Endodermal cell (in vitro differentiated cells): ENCODE data around the gene TMCO1. TPM values are rescaled to one million over a fixed set of nuclear protein-coding genes. Genes with fewer than 3 reads are reported as not detected.
"Not testable (repeated sequence)": the region's sequence is repeated elsewhere in the genome, so short reads cannot be mapped to it uniquely, and the experiment has no call there.

ENCODE experiments used
- DNase-seq: peaks from one replicate; pipeline ENCODE4 v3.0.0-alpha.2; 2017
- H3K27ac ChIP-seq: 2 replicates; pipeline ENCODE4 v1.5.1; 2013; ENCODE audit warnings: mild to moderate bottlenecking, low read depth, low read length, moderate library complexity
- H3K27me3 ChIP-seq: 2 replicates; pipeline ENCODE4 v1.6.1; 2013; ENCODE audit warnings: mild to moderate bottlenecking, low read length, moderate library complexity; ENCODE audit not compliant: insufficient read depth, control insufficient read depth, poor library complexity, severe bottlenecking
- H3K36me3 ChIP-seq: 2 replicates; pipeline ENCODE4 v1.7.0; 2013; ENCODE audit warnings: mild to moderate bottlenecking, low read length, moderate library complexity; ENCODE audit not compliant: control insufficient read depth, insufficient read depth
- H3K4me1 ChIP-seq: one replicate; pipeline ENCODE4 v1.7.0; 2013; ENCODE audit warnings: low read length; ENCODE audit not compliant: control insufficient read depth, insufficient read depth
- H3K4me3 ChIP-seq: 2 replicates; pipeline ENCODE4 v1.5.1; 2013; ENCODE audit warnings: mild to moderate bottlenecking, low read length, moderate library complexity
- H3K9ac ChIP-seq: 2 replicates; pipeline ENCODE4 v1.6.1; 2013; ENCODE audit warnings: mild to moderate bottlenecking, low read length, moderate library complexity; ENCODE audit not compliant: poor library complexity, severe bottlenecking; ENCODE audit errors: extremely low read depth
- H3K9me3 ChIP-seq: 2 replicates; pipeline ENCODE4 v1.6.1; 2013; ENCODE audit warnings: mild to moderate bottlenecking, low read length, moderate library complexity; ENCODE audit not compliant: control insufficient read depth
- H3K27ac Mint-ChIP-seq: 2 replicates; pipeline ENCODE4 v1.8.0; 2020; ENCODE audit warnings: mixed read lengths
- H3K27me3 Mint-ChIP-seq: 2 replicates; pipeline ENCODE4 v1.8.0; 2021; ENCODE audit warnings: mild to moderate bottlenecking, mixed read lengths; ENCODE audit not compliant: insufficient read depth
- H3K36me3 Mint-ChIP-seq: 2 replicates; pipeline ENCODE4 v1.8.0; 2020; ENCODE audit warnings: low read depth, mixed read lengths
- H3K4me1 Mint-ChIP-seq: 2 replicates; pipeline ENCODE4 v1.8.0; 2020; ENCODE audit warnings: mixed read lengths
- H3K4me3 Mint-ChIP-seq: 2 replicates; pipeline ENCODE4 v1.8.0; 2020; ENCODE audit warnings: mild to moderate bottlenecking, moderate library complexity, mixed read lengths
- H3K9me3 Mint-ChIP-seq: 2 replicates; pipeline ENCODE4 v1.8.0; 2020; ENCODE audit warnings: mild to moderate bottlenecking, mixed read lengths
- WGBS, 2 experiments: methylation state at CpG; one replicate each; pipeline versions ENCODE4 v1.1.5 to v1.1.7; 2013; ENCODE audit warnings: missing lambda C conversion rate in 2 of 2, mixed read lengths in 1 of 2; ENCODE audit not compliant: insufficient coverage in 1 of 2, insufficient read length in 1 of 2; 5-methylcytosine and 5-hydroxymethylcytosine counted together
- total RNA-seq, 2 donors: library from RNA; stranded (reverse); fragmentation: NEBNext Ultra II Directional in 1 of 2; extraction: Animal tissue kit (Norgen Biotek cat#: 25700) in 1 of 2; gene quantifications; 2 replicates in 1 of 2; 3 replicates in 1 of 2; pipeline ENCODE4 v1.2.1, GENCODE V29; 2021
- TF ChIP-seq, protein P1 (sequence below): fragments of 200-600 bp; sonication (generic); conservative IDR thresholded peaks from 2 replicates; pipeline ENCODE4 v1.5.0; 2021; ENCODE audit warnings: antibody characterized with exemption, mild to moderate bottlenecking

The TMCO1 gene
- total RNA-seq, 2 donors from 2014 or later = 76.2 to 79.6 TPM

DNA sequence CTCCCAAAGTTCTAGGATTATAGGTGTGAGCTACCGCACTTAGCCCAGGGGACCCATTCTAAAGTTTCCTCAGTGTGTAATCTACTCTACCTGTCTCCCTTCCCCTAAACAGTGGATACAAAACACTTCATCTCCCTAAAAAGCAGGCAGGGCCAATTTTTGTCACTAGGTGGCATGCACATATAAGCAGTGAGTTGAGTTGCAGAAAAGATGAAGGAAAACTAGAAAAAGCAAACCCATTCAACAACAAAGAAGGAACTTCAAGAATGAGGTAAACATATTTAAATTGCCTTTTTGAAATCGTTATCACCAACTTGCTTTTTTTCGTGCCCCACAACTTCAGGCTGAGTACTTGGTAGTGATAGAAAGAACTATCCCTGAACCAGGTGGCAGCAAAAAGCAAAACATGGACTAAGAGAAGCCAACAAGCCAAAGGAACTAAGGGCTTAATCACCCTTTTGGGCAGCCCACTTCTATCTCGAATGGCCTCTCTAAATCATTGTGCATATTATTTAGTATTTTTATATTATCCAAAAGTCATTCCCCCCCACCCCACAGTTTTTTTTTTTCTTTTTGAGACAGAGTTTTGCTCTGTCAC is 50.7 kb downstream of the TMCO1 start:
- no peak overlapping the region for H3K4me3 ChIP-seq
- no peaks in the 10 kb centered on the region for H3K36me3 Mint-ChIP-seq
- no peak overlapping the region for H3K27ac ChIP-seq
- H3K27me3 Mint-ChIP-seq = no peaks in the 10 kb centered on the region
- peak overlapping the region; percentile 48 for H3K27ac Mint-ChIP-seq
- peaks cover 16% of the 10 kb centered on the region for H3K4me1 Mint-ChIP-seq
- TF ChIP-seq, protein P1, sequence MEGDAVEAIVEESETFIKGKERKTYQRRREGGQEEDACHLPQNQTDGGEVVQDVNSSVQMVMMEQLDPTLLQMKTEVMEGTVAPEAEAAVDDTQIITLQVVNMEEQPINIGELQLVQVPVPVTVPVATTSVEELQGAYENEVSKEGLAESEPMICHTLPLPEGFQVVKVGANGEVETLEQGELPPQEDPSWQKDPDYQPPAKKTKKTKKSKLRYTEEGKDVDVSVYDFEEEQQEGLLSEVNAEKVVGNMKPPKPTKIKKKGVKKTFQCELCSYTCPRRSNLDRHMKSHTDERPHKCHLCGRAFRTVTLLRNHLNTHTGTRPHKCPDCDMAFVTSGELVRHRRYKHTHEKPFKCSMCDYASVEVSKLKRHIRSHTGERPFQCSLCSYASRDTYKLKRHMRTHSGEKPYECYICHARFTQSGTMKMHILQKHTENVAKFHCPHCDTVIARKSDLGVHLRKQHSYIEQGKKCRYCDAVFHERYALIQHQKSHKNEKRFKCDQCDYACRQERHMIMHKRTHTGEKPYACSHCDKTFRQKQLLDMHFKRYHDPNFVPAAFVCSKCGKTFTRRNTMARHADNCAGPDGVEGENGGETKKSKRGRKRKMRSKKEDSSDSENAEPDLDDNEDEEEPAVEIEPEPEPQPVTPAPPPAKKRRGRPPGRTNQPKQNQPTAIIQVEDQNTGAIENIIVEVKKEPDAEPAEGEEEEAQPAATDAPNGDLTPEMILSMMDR = peak; percentile 93
- H3K9ac ChIP-seq = no peak overlapping the region
- H3K4me3 Mint-ChIP-seq = no peak overlapping the region
- H3K36me3 ChIP-seq = no peaks in the 10 kb centered on the region
- peaks cover 3% of the 10 kb centered on the region for H3K4me1 ChIP-seq
- peaks cover 5% of the 10 kb centered on the region for H3K9me3 Mint-ChIP-seq
- peak; percentile 86 for DNase-seq
- WGBS, 2 experiments = 30 to 39% methylated on average over 2 to 4 of the region's 4 CpGs
- no peaks in the 10 kb centered on the region for H3K9me3 ChIP-seq
- H3K27me3 ChIP-seq = no peaks in the 10 kb centered on the region

DNA sequence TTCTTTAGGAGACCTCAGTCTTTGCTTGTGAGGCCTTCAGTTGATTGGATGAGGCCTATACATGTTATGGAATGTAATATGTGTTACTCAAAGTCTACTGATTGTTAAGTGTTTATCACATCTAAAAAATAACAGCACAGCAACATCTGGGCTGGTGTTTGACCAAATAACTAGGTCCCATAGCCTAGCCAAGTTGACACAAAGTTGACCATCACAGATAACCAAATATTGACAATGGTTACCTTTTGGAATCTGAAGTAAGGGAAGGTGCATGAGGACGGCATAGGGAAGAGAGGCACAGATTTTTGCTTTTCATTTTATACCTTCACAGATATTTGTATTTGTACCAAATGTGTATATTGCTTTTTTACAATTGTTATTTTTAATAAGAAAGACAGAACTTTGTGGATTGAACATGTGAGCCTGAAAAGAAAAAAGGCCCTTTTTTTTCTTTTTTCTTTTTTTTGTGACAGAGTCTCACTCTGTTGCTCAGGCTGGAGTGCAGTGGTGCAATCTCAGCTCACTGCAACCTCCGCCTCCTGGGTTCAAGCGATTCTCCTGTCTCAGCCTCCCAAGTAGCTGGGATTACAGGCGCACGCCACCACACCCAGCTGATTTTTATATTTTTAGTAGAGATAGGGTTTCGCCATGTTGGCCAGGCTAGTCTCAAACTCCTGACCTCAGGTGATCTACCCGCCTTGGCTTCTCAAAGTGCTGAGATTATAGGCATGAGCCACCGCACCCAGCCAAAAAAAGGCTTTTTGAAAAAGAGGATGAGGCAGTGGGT is 52.2 kb downstream of the TMCO1 start:
- 93 to 96% methylated on average over 3 to 7 of the region's 8 CpGs for WGBS, 2 experiments
- not testable (repeated sequence) for H3K4me1 ChIP-seq, H3K27ac Mint-ChIP-seq, H3K27ac ChIP-seq, H3K36me3 ChIP-seq, H3K9ac ChIP-seq, H3K4me3 Mint-ChIP-seq, H3K4me3 ChIP-seq, DNase-seq, H3K9me3 ChIP-seq, H3K27me3 ChIP-seq, H3K36me3 Mint-ChIP-seq, H3K27me3 Mint-ChIP-seq, H3K9me3 Mint-ChIP-seq
- H3K4me1 Mint-ChIP-seq = peaks cover 16% of the 10 kb centered on the region

DNA sequence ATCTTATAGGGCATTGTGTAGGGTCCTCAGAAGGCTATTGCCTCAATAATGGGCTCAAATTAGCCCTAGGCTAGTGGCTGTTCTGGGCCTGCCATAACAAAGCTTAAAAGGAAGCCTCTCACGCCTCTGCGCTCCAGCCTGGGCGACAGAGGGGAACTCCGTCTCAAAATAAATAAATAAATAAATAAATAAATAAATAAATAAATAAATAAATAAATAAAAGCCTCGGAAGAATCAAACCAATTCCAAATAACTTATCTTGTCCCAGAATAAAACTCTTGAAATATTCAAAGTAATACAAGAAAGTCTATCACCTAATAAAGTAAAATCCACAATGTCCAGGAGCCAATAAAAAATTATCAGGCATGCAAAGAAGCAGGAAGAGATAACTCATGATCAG is 55.9 kb downstream of the TMCO1 start:
- Mint-ChIP-seq H3K27ac (no peak overlapping the region), H3K9me3 (peaks cover 6% of the 10 kb centered on the region)
- WGBS, 2 experiments = 97% methylated on average over 3 of the region's 5 CpGs; no CpG with 5 or more reads in 1 of the 2 experiments

More for the DNA sequence above, 55.9 kb downstream of the TMCO1 start:
- DNase-seq = no peak
- Mint-ChIP-seq H3K36me3 (no peaks in the 10 kb centered on the region), H3K27me3 (no peaks in the 10 kb centered on the region), H3K4me1 (peaks cover 13% of the 10 kb centered on the region), H3K4me3 (no peak overlapping the region)
- Histone ChIP-seq H3K4me3 (no peak overlapping the region), H3K36me3 (no peaks in the 10 kb centered on the region), H3K9ac (no peak overlapping the region), H3K27ac (no peak overlapping the region), H3K4me1 (peaks cover 3% of the 10 kb centered on the region), H3K27me3 (no peaks in the 10 kb centered on the region), H3K9me3 (no peaks in the 10 kb centered on the region)
- TF ChIP-seq, protein P1 = no peak
